GM19351 (cell line): Measurements from ENCODE around the gene HNRNPA1.
"Not testable (repeated sequence)": the region's sequence is repeated elsewhere in the genome, so short reads cannot be mapped to it uniquely, and the experiment has no call there.

Experiments
- ATAC-seq: cut with Tn5 transposase; IDR thresholded peaks from one replicate; pipeline ENCODE4 v1.9.1; 2021; ENCODE audit warnings: mild to moderate bottlenecking, moderate library complexity; ENCODE audit not compliant: unreplicated experiment

Gene HNRNPA1

GRCh38 chr12:54273981-54274380, 6.5 kb upstream of the HNRNPA1 start:
- no peak for ATAC-seq

GRCh38 chr12:54276368-54276767, 4.2 kb upstream of the HNRNPA1 start:
- no peak for ATAC-seq

DNA sequence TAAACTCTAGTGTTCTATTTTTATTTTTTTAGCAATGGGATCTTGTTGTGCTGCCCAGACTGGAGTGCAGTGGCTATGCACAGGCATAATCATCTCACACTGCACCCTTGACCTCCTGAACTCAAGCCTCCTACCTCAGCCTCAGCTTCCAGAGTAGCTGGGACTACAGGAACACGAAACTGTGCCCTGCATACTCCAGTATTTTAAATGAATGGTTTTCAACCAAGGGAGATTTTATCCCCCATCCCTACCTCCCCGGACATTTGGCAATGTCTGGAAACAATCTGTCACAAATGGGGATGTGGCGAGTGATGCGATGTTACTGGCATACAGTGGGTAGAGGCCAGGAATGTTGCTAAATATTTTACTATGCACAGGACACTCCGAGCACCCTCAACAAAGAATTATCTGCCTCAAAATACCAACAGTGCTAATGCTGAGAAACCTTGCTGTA, 2.7 kb upstream of the HNRNPA1 start:
- ATAC-seq = no peak

- no peak for ATAC-seq
Observed at GRCh38 chr12:54279227-54279631, 1.3 kb upstream of the HNRNPA1 start.

GRCh38 chr12:54279632-54280467, 676 bp upstream of the HNRNPA1 start, which contains the start of gene CBX5:
Gene CBX5, minus strand, starts transcription at chr12:54280122. Its CDS starts 22,472 bp downstream, at chr12:54257650.
- peak; percentile 66 for ATAC-seq

GRCh38 chr12:54281261-54281638, 724 bp downstream of the HNRNPA1 start:
- not testable (repeated sequence) for ATAC-seq

DNA sequence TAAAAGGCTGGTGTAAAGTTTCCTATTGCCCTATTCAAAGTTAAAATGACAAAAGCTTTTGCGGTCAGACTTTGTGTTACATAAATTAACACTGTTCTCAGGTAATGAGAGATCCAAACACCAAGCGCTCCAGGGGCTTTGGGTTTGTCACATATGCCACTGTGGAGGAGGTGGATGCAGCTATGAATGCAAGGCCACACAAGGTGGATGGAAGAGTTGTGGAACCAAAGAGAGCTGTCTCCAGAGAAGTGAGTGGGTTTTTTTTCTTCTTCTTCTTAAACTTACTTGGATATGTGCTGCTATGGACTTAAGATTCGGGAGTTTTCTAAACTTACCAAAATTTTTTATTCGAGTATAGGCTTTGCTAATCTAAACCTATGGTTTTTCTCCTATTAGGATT, 1.2 kb downstream of the HNRNPA1 start:
- ATAC-seq = not testable (repeated sequence)

DNA sequence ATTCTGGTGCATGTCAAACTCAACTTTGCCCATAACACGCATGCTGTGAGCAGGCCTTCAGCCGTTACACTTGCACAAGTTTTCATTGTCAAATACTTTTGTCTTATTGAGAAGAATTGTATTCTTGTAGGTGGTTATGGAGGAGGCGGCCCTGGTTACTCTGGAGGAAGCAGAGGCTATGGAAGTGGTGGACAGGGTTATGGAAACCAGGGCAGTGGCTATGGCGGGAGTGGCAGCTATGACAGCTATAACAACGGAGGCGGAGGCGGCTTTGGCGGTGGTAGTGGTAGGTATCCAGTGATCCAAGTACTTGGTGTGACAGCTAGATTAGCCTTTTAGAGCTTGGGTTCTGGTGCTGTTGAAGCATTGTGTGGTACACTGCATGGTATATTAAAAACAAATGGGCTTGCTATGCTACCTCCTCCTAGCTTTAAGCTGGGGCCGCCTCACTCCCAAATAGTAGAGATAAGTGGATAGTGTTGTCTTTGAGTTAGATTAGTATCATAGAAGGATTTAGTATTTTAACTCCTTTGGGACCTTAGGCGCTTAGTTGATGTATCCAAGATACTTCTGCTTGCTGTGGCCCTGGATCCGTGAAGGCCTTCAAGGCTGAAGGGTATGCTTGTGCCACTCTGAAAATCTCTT, 2.5 kb downstream of the HNRNPA1 start:
- no peak for ATAC-seq

DNA sequence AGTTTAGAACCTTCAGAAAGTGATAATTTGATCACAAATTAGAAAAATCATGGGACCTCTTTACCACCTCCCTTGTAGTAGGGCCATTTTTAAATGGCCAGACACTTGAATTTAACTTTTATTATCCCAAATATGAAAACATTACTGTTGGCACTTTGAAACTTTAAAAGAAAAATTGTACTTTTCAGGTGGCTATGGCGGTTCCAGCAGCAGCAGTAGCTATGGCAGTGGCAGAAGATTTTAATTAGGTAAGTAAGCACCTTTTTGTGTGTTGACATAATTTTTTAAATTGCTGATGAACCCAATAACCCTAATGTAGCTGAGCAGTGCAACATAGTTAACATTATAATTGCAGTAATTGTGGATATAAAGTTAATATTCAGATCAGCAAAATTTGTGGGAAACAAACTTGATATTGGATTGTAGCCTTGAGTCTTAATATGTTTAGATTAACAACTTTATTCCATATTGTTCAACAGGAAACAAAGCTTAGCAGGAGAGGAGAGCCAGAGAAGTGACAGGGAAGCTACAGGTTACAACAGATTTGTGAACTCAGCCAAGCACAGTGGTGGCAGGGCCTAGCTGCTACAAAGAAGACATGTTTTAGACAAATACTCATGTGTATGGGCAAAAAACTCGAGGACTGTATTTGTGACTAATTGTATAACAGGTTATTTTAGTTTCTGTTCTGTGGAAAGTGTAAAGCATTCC, 3.7 kb downstream of the HNRNPA1 start:
- not testable (repeated sequence) for ATAC-seq

- ATAC-seq = no peak
Observed at GRCh38 chr12:54285150-54286041, 4.9 kb downstream of the HNRNPA1 start.

DNA sequence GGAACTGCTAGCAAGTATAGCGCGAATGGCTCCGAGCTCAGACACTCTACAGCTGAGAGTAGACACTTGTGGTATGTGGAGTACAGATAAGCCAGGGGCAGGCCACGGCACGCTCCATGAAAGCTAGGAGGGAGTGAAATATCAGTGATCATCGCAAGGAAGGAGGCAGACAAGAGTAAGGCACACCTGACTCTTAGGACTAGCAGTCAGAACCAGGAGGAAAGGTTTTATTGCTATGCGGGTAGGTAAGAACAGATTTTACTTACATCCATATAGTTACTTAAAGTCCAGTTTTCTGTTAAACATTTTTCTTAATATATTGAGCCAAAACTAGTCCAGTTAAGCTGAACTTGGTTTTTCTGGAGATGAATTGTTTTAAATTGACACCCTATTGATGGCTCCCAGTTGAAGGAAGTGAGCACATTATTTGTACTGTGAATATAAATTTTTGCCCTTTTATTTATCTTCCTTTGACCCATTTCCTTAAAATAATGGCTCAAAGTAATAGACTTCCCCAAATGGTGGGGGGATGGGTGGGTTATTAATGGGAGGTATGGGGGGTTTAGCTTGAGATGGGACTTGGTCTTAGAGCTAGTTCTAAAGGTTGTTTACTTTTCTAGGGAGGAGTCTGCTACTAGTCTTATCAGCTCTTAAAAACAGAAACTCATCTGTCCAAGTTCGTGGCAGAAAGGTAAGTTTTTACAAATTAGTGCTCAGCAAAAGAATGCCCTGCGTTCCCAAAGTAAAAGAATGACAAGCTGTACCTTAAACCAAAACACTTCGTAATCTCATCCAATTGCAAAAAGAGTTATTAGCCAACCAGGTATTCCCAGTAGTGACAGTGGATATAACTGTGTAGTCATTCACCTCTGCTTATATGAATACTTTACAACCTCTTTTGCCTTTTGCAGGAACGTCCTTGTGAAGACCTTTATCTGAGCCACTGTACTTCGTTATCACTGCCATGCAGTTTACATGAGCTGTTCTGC, 5.8 kb downstream of the HNRNPA1 start:
- no peak for ATAC-seq

DNA sequence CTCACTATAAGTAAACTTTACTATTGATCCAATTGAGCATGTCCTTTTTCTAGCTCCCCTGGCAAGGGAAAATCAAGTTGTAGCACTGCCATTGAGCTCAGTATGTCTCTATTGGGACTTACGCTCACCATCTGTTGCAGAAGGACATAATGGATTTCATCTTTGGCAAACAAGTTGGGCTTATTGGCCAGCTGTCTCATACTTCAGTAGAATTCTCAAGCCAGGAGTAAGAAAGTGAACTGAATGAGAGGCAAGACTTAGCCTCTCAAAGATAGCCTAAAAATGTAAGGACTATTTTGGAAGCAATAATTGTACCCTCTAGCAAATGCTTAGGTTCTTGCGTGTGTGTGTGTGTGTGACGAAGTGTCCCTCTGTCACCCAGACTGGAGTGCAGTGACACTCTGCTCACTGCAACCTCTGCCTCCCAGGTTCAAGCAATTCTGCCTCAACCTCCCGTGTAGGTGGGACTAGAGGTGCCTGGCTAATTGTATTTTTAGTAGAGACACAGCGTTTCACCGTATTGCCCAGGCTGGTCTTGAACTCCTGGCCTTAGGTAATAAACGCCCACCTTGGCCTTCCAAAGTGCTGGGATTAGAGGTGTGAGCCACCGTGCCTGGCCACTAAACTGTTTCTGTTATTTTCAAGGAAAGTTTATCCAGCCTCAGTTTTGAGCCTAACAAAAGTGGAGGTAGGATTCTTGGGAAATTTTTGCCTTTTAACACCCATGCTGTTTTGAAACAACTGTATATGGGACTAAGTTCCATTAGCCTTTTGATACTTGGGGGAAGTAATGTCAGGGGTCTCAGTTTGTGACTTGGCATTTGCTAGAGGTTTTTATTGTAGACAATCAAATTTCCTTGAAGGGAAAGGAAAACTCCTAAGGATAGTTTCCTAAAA, 7.0 kb downstream of the HNRNPA1 start:
- ATAC-seq = no peak

GRCh38 chr12:54292083-54292930, 11.8 kb downstream of the HNRNPA1 start:
- no peak for ATAC-seq

- ATAC-seq = no peak
Observed at GRCh38 chr12:54292931-54293241, 12.4 kb downstream of the HNRNPA1 start.

DNA sequence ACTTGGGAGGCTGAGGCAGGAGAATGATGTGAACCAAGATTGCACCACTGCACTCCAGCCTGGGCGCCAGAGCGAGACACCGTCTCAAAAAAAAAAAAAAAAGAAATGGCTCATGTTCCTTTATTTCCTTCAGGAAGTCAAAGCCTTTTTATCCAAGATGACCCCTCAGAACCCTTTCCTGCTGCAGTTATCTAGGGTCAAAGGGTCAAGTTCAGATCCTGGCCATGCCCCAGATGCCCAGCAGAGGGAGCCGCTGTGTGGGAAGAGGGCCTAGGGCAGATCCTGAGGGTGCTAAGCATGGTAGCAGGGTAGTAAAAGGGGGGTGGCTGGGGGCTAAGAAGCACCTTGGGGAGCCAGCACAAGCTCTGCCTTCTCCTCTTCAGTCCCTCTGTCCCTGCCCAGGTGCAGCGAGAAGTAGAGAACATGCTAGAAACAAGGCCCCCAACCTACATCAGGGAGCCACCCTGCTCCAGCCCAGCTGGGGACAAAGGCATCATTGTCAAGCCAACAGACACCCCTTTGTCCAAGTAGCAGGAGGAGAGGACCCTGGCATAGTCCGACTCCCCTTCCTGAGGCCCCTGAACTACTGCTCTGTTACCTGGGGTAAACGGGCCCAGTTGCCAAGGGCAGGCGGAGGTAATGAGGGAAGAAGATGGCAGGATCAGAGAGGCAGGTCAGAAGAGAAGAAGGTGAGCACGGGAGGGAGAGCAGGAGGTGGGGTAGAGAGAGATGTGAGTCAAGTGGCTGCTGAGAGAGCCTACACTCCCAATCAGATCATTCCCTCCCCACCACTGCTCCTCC, 13.8 kb downstream of the HNRNPA1 start:
- ATAC-seq = peak; percentile 61

GRCh38 chr12:54294953-54295566, 14.5 kb downstream of the HNRNPA1 start:
- ATAC-seq = no peak
